GM21529 (cell line): ENCODE data around the gene TEAD4.

Source experiments
- ATAC-seq: cut with Tn5 transposase; IDR thresholded peaks from one replicate; pipeline ENCODE4 v1.9.1; 2021; ENCODE audit not compliant: unreplicated experiment

Gene TEAD4

DNA sequence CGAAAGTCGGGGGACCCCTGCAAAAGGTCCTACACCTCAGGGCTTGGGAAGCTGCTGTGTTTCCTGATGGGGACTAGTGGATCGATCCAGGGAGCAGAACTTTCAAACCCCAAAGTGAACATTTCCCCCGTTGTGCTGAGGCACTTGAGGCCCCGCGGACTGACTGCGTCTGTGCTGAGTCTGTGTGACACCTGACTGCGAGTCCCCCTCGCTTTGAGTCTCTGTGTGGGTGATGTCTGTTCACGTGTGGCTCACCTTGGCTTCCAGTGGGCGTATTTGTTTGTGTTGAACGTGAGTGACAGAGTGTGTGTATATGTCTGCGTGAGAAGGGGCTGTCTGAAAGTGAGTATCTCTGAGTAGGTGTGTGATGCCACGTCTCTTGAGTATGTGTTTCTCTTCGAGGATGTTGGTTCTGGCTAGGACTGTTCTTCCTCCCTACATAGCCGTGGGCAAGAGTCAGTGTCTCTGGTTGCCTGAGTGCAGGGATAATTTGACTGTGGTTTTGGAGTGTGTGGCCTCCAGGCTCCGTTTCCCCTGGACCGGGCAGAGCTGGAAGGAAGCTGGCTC is 1.3 kb downstream of the TEAD4 start:
- ATAC-seq = no peak

DNA sequence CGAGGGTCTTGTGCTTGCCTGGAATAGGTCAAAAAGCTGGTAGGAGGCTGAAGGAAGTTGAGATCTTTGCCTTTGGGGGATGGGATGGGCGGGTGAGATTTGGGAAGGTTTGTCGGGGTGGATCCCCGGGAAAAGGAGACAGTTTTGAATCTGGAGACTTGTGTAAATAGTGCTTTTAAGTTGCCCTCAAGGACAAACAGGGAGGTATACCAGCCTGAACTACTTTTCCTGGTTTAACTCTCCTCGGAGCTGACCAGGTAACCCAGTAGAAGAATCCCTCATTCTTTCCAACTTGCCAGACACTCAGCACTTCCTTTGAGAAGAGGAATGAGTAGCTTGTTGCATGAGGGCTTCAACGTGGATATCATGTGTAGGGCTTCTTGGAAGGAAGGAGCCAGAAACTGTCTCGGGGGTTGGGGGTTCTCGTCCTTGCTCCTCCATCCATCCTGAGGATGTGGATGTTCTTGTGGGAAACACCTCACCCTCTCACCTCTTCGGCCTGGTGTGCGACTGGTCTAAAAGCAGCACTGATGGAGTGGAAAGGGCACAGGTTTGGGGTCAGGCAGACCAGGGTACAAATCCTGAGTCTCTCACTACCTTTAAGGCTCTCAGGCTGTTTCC is 1.9 kb downstream of the TEAD4 start:
- no peak for ATAC-seq

DNA sequence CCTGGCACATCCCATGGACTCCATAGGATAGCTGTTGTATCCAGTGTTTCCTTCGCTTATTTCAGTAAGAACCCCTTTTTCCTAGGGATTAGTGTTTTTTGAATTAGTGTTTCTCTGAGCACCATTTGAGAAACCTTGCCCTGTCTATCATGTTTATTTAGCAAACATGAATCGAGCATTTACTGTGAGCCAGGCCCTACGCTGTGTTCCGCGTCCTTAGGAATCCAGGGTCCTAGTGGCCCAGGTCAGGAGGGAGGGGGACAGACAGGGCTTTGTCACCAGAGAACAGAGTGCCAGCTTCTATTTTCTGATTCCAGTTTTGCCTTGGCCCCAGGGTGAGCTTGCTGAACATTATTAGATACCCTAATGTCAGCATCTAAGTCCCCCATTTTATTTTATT is 2.5 kb downstream of the TEAD4 start:
- no peak for ATAC-seq

DNA sequence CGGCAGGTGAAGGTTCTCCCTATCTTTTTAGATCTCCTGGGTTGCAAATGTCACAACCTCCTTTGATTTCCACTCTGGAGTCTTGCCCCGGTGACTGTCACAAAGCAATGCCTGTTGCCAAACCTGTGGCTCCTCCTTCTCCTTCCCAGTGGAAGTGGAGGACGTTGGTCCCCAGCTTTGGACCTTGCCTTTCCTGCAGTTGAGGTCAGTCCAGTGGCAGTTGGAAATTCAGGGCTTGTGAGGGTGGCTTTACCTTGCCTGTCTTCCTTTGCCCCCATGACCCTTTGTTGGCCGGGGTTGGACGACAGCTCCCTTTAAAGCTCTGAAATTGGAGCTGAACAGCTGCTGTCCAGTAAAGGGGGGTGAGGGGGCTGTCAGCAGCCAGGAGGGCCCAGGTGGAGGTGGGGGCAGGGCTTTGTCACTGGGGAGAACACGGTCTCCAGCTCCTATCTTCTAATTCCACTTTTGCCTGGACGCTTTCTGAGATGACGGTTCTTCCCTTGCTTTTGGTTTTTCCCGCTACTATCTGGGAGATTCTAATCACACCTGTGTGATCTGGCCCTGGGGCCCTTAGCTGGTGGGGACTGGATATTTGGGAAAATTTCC is 4.1 kb downstream of the TEAD4 start:
- no peak for ATAC-seq

DNA sequence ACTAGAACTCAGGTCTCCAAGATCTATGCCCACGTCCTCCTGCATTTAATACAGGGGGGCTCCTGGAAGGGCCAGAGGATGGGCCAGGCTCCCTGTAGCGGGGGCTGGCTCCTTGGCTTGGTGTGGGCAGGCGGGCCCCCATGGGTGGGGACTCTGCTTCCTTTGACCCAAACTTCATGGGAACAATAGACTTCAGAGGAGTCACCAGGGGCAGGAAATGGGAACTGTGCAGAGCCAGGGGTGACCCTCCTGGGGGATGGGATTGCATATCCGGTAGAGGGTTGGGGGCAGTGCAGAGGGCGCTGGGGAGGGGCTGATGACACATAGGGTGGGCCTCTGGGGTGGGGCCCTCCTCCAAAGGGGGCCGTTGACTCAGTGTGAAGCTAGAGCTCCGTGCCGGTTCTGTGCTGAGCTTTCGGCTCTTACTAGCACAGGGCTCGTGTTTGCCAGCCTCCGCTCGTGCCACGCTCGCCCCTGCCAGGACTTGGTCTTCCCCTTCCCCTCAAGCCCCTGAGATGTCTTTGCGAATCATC is 4.6 kb downstream of the TEAD4 start:
- no peak for ATAC-seq

DNA sequence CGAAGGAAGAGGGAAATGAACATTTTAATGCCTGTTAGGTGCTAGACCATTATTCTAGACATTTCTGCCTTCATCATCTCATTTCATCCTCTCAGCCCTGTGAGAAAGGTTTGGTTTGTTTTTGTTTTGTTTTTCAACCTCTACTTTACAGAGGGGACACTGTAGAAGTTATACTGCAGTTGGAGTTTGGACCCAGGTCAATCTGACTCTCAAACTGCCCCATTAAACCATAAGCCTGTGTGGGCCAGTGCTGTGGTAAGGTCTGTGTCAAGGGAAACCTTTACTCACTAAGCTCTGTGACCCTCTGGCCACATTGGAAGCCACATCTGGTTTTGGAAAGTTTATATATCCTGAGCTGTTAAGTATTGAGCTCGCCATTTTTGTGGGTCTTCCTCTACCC is 8.5 kb downstream of the TEAD4 start:
- ATAC-seq = no peak

DNA sequence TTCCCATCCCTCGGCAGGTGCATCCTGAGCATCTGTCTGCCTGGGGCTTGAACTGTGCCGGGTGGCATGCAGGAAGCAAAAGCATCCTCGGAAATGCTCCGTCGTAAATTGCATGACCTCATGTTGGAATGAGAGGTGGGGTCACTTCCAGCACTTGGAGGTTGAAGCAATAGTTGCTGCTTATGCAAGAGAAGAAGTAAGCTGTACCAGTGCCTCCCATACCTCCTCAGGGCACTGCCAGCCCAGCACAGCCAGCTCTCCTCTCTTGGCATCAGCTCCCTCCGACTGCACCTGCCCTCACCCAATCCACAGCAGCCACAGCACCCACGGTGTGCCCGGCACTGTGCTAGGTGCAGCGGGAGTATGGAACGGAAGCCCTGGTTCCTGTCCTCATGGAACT is 11.5 kb downstream of the TEAD4 start:
- no peak for ATAC-seq

DNA sequence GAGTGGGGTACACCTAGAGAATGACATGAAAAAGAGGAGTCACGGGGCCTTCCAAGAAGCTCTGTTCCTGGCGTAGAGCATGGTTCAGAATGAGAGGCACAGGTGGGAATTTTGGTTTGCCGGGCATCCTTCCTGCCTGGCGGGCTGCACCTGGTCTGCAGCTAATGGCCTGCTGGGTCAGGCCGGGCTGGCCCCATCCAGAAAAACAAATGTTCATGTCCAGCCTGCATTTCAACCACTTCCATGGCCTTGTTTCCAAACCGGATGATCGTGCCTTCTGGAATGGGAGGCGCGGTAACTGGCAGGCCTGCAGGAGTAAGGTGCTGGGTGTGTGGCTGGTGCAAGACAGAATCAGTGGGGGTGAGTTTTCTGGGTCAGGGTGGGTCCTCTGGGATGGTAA is 14.4 kb downstream of the TEAD4 start:
- ATAC-seq = no peak

DNA sequence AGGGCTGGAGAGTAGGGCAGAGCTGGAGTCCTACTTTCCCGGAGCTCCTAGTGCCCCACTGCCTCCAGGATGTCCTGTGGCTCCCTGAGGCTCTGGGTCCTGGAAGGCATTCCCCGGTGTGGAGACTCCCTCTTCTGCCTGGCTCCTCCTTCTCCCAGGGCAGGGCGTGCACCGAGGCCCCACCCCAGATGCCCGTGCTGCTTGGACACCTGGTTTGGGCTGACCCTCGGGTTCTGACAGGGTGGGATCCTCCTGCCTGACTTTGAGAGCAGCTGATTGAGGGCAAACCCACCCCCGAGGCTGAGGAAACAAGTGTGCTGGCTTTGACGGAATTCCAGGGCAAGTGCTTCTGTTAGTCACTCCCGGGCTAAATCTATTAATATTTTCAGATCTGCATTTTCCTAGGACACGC is 15.4 kb downstream of the TEAD4 start:
- no peak for ATAC-seq

DNA sequence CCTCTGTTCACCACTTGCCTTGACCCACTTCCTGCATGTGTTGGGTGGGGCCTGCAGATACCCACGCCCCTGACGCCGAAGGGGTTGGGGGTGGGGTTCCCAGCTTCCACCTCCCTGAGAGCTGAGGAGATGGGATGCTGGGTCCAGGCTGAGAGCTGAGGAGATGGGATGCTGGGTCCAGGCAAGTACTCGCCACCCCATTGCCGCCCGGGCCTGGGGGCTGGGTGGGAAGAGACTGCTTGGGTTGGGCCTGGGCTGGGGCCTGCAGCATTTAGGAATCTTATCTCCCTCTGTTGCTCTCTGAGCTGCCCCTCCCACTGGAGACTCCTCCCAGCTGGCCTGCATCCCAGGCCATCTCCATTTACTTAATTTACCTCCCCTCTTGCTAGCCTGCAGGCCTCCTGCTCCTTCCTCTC is 17.4 kb downstream of the TEAD4 start:
- no peak for ATAC-seq

DNA sequence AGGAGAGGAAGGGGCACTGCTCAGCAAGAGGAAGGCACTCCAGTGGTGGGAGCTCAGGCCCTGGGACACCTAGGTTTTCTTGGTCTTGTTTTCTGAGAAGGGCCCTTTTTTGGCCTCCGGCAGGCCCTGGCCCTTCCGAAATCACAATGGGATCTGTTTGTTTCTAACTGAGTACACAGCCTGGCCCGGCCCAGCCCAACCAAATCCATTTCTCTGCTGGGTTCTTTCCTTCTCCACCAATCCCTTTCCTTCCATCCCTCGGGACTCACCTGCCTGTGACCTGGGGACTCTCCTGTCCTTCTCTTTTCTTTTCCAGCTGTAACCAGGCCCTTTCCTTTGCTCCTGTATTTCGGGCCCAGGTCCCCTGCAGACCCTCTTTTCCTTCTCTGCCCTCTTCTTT is 18.6 kb downstream of the TEAD4 start:
- no peak for ATAC-seq

DNA sequence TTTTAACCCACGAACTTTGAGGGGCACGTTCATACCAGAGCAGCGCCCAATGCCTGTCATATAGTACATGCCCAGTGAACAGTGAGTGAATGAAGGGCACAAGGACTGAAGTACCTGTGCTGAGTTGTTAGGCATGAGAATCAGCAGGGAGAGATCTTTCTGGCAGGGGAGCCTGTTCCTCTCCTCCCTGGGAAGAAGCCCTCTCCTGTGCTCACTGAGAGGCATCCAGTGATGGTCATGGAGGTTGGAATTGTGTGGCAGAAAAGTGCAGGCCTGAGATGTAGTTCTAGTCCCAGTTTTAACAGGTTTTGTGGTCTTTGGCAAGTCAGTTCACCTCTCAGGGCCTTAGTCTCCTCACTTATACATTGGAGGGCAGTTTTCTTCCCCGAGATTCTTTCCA is 20.6 kb downstream of the TEAD4 start:
- no peak for ATAC-seq

DNA sequence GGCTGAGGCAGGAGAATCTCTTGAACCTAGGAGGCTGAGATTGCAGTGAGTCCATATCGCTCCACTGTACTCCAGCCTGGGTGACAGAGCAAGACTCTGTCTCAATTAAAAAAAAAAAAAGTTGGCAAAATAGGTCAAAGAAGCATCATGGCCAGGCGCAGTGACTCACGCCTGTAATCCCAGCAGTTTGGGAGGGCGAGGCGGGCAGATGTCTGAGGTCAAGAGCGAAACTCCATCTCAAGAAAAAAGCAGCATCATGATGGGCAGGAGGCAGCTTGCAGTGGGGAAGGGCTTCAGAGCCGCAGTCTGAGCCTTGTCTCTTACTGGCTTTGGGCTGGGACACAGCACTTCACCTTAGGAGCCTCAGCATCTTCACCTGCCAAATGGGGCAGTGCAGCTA is 21.4 kb downstream of the TEAD4 start:
- no peak for ATAC-seq

DNA sequence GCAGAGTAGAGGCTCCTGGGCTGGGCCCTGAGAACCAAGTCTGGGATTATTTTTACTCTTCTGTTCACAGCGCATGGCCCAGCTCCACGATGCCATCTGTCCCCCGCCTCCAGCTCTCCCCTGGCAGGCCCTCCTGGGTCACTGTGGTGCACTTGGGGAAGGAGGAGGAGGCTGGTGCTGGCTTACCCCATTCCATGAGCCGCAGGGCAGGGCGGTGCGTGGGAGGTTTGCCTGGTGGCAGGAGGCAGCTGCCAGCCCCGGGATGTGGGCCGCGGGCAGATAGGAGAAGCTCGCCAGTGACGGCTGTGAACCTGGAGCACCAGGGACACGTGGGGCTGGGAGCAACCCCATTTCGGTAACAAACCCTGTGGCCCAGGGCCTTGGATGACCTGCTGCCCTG is 23.2 kb downstream of the TEAD4 start:
- ATAC-seq = no peak

DNA sequence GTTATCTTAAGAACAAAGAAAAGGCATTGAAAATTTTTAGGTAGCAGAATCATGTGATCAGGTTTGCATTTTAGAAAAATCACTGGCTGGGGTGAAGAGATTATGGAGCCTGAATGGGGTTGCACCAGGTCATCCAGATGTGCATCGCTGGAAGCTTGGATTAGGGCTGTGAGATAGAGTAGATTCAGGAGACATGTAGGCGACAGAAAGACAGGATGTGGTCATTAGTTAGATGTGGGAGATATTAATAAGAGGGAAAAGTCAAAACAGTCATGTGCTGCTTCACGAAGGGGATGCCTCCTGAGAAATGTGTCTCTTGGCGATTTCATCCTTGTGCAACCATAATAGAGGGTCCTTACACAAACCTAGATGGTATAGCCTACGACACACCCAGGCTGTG is 25.1 kb downstream of the TEAD4 start:
- ATAC-seq = no peak

DNA sequence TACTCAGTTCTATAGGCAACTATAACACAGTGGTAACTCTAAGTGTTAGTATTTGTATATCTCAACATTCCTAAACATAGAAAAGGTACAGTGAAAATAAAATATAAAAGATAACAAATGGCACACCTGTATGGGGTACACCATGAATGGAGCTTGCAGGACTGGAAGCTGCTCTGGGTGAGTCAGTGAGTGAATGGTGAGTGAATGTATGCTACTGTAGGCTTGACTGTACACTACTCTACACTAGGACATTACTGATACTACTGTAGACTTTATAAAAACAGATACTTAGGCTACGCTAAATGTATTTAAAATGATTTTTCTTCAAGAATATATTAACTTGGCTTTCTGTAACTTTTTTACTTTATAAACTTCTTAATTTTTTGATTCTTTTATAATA is 25.5 kb downstream of the TEAD4 start:
- ATAC-seq = no peak

DNA sequence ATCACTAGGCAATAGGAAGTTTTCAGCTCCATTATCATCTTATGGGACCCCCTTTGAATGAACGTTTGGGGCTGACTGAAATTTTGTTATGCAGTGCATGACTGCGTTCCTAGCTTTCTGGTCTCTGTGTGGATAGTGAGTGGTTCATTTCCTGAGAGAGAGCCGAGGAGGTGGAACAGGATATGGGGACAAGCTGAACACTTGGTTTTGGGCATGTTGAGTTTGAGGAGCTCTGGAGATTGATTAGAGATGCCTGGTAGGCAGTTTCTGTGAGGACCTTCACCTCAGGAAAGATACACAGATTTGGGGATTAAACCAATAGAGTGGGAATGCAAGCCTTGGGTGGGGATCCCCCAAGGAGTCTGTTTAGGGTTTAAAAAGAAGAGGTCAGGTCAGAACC is 27.7 kb downstream of the TEAD4 start:
- no peak for ATAC-seq

DNA sequence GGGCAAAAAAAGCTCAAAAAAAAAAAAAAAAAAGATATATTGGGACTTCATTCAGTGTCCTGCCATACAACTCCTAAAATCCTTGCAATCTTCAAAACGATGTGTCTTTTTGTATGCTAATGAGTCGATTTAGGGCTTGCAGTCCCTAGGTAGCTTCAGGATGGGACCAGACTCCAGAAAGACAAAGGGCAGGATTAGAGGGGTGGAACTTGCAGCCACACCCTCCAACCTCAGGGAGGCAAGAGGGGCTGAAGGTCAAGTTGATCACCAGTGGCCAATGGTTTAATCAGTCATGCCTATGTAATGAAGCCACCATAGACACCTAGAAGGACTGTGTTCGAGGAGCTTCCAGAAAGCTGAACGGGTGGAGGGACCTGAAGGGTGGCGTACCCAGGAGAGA is 29.3 kb downstream of the TEAD4 start:
- ATAC-seq = no peak

DNA sequence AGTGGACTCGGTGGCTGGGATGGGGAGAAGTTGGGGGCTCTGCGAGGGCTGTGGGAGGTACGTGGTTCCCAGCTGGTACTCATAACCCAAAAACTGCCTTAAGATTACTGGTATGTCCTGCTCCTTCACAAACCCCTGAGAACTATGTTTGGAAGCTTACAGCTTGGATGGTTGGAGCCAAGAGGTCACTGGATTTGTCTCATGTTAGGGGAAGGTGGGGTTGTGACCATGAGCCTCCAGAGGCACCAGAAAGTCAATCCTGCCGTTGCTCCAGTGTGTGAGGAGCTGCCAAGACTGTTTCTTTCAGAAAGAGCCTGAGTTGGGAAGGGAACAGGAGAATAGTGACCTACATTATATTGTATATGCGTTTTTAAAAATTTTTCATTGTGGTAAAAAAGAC is 33.5 kb downstream of the TEAD4 start:
- ATAC-seq = no peak

DNA sequence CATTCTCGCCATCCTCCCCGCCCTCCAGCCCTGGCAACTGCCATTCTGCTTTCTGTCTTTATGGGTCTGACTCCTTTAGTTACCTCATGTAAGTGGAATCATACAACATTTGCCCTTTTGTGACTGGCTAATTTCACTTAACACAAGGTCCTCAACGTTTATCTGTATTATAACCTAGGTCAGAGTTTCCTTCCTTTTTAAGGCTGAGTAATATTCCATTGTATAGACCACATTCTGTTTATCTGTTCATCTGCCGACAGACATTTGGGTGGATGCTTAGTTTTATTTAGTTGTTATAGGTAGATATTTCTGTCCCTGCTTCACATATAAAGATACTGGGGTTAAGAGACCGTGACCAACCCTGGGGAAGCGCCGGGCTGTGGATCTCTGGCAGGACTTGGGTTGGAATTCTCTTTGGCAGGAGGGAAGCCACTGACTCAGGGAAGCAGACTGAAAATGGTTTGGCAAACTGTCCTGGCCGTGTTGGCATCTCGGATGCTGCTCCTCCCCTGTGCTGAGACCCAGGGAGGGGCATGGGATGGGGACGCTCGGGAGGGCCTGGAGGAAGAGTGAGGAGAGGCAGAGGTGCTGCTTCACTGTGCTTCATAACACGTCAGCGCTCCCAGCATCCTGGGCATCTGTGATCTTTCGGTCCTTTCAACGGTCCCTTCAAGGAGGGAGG is 38.9 kb downstream of the TEAD4 start:
- no peak for ATAC-seq

DNA sequence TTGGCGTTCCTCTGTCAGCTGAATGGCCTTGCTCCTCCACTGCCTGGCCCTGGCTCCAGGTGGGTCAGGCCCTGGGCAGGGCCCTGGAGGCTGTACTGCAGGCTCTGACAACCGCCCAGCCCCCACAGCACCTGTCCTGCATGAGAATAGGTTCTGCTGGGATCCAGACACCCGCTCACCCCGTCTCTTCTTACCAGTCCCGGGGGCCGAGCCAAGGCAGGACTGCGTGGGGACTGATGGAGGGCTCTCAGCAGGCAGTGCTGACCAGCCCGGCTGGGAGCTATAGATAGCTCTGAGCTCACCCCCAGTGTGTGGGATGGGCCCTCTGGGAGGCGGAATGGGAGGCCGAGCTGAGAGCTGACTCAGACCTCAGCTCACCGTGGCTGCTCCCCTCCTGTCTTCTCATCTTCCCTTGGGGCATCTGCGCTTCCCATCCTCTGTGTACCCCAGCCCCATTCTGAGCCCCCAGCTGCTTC is 39.6 kb downstream of the TEAD4 start:
- ATAC-seq = no peak

DNA sequence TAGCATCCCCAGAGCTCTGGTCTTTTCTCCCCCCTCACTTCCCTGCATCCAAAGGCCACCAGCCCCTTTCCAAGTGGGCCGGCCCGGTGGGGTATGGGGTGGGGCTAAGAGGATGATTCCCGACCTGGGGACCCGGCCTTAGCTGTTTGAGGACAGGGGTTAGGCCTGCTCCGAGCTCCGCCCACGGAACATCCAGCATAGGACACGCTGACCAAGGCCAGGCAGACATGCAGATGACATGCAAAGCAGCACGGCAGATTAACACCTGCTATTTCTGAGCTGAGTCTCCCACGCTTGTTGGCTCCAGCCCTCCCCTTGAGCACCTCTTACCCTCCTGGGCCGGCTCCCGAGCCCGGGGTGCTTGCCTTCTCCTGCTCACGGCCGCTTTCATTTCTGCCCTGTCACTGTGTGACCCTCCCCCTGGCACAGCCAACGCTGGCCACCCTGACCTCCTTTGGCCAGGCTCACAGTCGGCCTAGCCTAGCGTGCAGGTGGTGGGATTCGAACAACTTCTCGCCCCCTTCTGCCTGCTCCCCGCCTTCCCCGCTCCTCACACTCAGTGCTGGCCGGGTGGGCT is 40.2 kb downstream of the TEAD4 start:
- no peak for ATAC-seq
